Loucy (cell line): ENCODE data around the gene MBNL1.

Experiments used
- H2AFZ ChIP-seq: fragments of 200-600 bp; sonication (generic); 2 replicates; pipeline ENCODE4 v1.6.0; 2016; ENCODE audit warnings: antibody characterized with exemption, mild to moderate bottlenecking, low read length, moderate library complexity
- H3F3A ChIP-seq: fragments of 200-600 bp; 2 replicates; pipeline ENCODE4 v1.6.0; 2016; ENCODE audit warnings: antibody characterized with exemption, low read depth, mild to moderate bottlenecking
- H3K27me3 ChIP-seq: fragments of 200-600 bp; sonication (generic); 2 replicates; pipeline ENCODE4 v1.6.1; 2014; ENCODE audit warnings: low read length, mild to moderate bottlenecking; ENCODE audit not compliant: insufficient read depth, poor library complexity, severe bottlenecking
- H3K36me3 ChIP-seq: fragments of 200-600 bp; sonication (generic); 2 replicates; pipeline ENCODE4 v1.6.1; 2016; ENCODE audit warnings: low read length; ENCODE audit not compliant: insufficient read depth
- H3K4me1 ChIP-seq: fragments of 200-600 bp; sonication (generic); 2 replicates; pipeline ENCODE4 v1.5.1; 2014; ENCODE audit warnings: low read length, mild to moderate bottlenecking; ENCODE audit not compliant: insufficient read depth, poor library complexity, severe bottlenecking
- H3K4me2 ChIP-seq: fragments of 200-600 bp; sonication (generic); 2 replicates; pipeline ENCODE4 v1.6.0; 2014; ENCODE audit warnings: antibody characterized with exemption, low read length, low read depth, mild to moderate bottlenecking; ENCODE audit not compliant: poor library complexity, severe bottlenecking
- H3K4me3 ChIP-seq: fragments of 200-600 bp; sonication (generic); 2 replicates; pipeline ENCODE4 v1.5.1; 2014; ENCODE audit warnings: low read length, mild to moderate bottlenecking, mixed read lengths; ENCODE audit not compliant: poor library complexity, severe bottlenecking
- H3K79me2 ChIP-seq: fragments of 200-600 bp; sonication (generic); 2 replicates; pipeline ENCODE4 v1.6.1; 2014; ENCODE audit warnings: low read length; ENCODE audit not compliant: insufficient read depth
- H3K9ac ChIP-seq: fragments of 200-600 bp; sonication (generic); 2 replicates; pipeline ENCODE4 v1.6.0; 2014; ENCODE audit warnings: mild to moderate bottlenecking, low read depth, low read length, moderate library complexity; ENCODE audit not compliant: poor library complexity, severe bottlenecking
- H3K9me2 ChIP-seq: fragments of 200-600 bp; sonication (generic); replicated peaks from 2 replicates; pipeline ENCODE4 v1.6.1; 2016; ENCODE audit warnings: low read depth, low read length, mixed read lengths
- H3K9me3 ChIP-seq: fragments of 200-600 bp; sonication (generic); 2 replicates; pipeline ENCODE4 v1.6.1; 2014; ENCODE audit warnings: mild to moderate bottlenecking, antibody characterized with exemption, low read length, low read depth; ENCODE audit not compliant: insufficient read depth
- H4K20me1 ChIP-seq: fragments of 200-600 bp; sonication (generic); 2 replicates; pipeline ENCODE4 v1.6.0; 2014; ENCODE audit warnings: antibody characterized with exemption, low read length, mild to moderate bottlenecking; ENCODE audit not compliant: insufficient read depth, poor library complexity, severe bottlenecking
- CTCF ChIP-seq: fragments of 200-600 bp; sonication (generic); conservative IDR thresholded peaks from 2 replicates; pipeline ENCODE4 v1.5.1; 2014; ENCODE audit warnings: mild to moderate bottlenecking, antibody characterized with exemption, low read length
- EZH2phosphoT487 ChIP-seq: fragments of 200-600 bp; IDR thresholded peaks from 2 replicates; pipeline ENCODE4 v1.6.1; 2018; ENCODE audit warnings: antibody characterized with exemption, mild to moderate bottlenecking, moderate library complexity, borderline replicate concordance

MBNL1 gene

GRCh38 chr3:152288681-152289080 lies 20.0 kb downstream of the MBNL1 start:
- H3K9me2 ChIP-seq = no peaks in the 10 kb centered on the region
- H3K79me2 ChIP-seq = peaks cover 97% of the 10 kb centered on the region
- peaks cover 11% of the 10 kb centered on the region; the same call in 1 of the 2 replicates for H3F3A ChIP-seq
- no peaks in the 10 kb centered on the region for H3K36me3 ChIP-seq
- TF ChIP-seq CTCF (no peak), EZH2phosphoT487 (no peak)
- H2AFZ ChIP-seq = no peak overlapping the region
- no peaks in the 10 kb centered on the region for H3K27me3 ChIP-seq
- H3K9ac ChIP-seq = no peak overlapping the region
- H4K20me1 ChIP-seq = peaks cover 95% of the 10 kb centered on the region
- no peak overlapping the region for H3K4me3 ChIP-seq
- no peaks in the 10 kb centered on the region for H3K9me3 ChIP-seq
- H3K4me2 ChIP-seq = peak overlapping the region; percentile 32
- H3K4me1 ChIP-seq = peaks cover 77% of the 10 kb centered on the region

GRCh38 chr3:152289708-152290107 lies 21.0 kb downstream of the MBNL1 start:
- Histone ChIP-seq H3K9ac (no peak overlapping the region), H3K9me2 (no peaks in the 10 kb centered on the region), H3K9me3 (no peaks in the 10 kb centered on the region), H3K4me1 (peaks cover 69% of the 10 kb centered on the region), H3F3A (peaks cover 6% of the 10 kb centered on the region; the same call in 1 of the 2 replicates), H4K20me1 (peaks cover 94% of the 10 kb centered on the region), H3K27me3 (no peaks in the 10 kb centered on the region), H3K36me3 (no peaks in the 10 kb centered on the region), H2AFZ (no peak overlapping the region), H3K79me2 (peaks cover 97% of the 10 kb centered on the region), H3K4me2 (peak overlapping the region; percentile 14), H3K4me3 (no peak overlapping the region)
- no peak for TF ChIP-seq CTCF
- no peak for TF ChIP-seq EZH2phosphoT487

GRCh38 chr3:152290374-152290773 lies 21.6 kb downstream of the MBNL1 start:
- Histone ChIP-seq H3K79me2 (peaks cover 97% of the 10 kb centered on the region), H3K9me2 (no peaks in the 10 kb centered on the region), H2AFZ (no peak overlapping the region), H3K9ac (no peak overlapping the region), H3K27me3 (no peaks in the 10 kb centered on the region), H4K20me1 (peaks cover 94% of the 10 kb centered on the region), H3K4me1 (peaks cover 66% of the 10 kb centered on the region), H3K4me3 (no peak overlapping the region), H3K36me3 (no peaks in the 10 kb centered on the region; the same call in 1 of the 2 replicates), H3K4me2 (peak overlapping the region; percentile 14), H3F3A (0 out of 2 replicates have a peak, but pooled peaks cover 3% of the 10 kb centered on the region), H3K9me3 (no peaks in the 10 kb centered on the region)
- TF ChIP-seq CTCF = no peak
- no peak for TF ChIP-seq EZH2phosphoT487
